Right hindlimb (tissue), 1 donor: Measurements from ENCODE around the gene TMCC2.
"Not testable (repeated sequence)": the region's sequence is repeated elsewhere in the genome, so short reads cannot be mapped to it uniquely, and the experiment has no call there.

Experiments
- DNase-seq: peaks from one replicate; pipeline ENCODE4 v3.0.0-alpha.2; 2018

TMCC2 gene

DNA sequence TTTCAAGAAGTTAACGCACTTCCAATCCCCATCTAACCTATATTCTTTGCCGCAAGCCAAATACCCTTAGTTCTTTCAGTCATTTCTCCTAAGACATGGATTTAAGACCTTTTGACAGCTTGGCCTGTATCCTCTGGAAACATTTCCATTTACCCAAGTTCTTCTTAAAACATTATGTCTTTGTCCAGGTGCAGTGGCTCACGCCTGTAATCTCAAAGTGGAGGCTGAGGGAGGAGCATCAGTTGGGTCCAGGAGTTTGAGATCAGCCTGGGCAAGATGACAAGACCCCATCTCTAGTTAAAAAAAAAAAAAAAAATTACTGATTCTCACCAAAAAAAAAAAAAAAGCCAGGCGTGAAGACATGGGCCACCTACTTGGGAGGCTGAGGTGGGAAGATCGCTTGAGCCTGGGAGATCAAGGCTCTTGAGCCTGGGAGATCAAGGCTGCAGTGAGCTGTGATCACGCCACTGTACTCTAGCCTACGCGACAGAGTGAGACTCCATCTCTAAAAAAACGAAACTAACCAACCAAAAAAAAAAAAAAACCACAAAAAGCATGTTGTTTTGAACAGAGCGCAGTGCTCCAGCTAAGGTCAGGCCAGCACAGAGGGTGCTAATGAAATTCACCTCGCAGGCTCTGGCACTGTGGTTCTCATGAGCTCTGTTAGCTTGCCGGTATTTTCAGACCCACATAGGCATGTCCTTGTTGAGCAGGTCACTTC is 57.8 kb downstream of the TMCC2 start:
- DNase-seq: no peak

DNA sequence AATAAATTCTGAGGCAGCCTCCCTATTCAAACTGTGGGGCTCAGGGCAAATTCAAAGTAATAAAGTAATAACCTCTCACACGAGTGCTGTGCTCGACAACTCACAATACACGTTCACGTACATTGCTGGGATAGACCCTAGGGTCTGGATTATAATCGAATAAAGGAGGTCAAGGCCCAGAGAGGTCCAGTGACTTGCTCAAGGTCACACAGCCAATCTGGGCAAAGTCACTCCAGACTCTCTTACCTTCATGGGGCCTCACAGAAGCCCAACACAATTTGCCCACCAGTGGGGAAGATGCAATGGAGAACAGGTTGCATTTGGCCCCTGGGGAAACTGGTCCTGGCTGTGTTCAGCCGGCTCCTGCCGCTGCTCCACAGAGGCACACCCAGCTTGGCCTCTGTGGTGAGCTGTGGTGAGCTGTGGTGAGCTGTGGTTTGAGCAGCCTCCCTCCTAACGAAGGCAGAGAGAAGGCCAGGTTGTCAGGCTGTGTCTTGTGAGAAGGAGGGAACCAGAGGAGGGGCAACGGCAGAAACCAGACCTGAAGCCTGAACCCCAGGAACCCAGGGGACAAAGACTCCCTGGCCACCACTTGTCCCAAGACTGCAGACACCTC is 58.7 kb downstream of the TMCC2 start:
- DNase-seq: no peak

DNA sequence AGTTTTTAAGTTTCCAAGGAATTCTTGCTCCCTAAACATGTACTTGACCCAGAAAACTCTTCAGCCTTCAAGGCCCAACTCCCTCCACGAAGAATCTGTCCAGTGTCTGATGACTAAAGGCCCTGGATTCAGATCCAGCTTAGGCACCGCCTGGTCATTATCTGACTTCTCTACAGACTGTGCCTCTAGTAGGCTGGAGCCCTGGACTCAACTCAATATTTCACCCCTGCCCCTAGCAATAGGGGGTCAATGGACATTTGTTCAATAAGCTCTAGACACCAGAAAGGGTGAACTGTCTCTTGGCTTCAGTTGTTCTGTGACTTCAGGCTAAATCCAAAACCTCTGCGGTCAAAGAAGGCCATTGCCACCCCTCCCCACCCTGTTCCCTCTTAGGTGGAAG is 59.3 kb downstream of the TMCC2 start:
- DNase-seq: no peak

DNA sequence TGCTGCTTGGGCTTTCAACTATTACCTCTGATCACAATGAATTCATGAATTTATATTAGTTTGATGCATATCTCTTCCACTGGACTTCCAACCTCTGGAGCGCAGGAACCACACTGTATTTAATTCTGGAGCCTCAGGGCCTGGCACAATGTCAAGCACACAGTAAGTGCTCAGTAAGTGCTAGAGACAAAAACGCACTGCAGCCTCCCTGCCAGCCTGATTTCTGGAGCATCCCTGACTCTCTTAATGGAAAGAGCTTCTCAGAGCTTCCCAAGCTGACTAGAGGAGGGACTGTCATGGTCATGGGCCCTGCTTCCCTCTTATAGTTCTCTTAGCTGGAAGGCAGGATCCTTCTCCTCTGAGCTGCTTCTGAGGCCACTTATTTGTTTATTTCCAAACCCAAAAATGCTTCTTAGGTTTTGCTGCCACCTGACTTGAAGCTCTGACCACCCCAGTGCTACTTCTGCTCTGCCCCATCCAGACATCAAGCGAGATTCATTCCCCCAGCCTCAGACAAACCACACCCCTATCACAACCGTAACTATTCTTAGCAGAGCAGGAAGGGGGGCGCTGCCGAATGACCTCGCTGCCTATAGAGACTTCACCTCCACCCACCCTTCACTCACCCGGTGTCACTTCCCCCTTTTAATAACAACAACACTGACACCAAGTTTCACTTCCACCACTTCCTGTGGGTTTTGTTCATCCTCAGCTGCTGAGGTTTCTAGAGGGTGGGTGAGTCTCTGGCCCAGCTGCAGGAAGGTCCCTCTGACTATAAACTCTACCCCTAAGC is 60.2 kb downstream of the TMCC2 start:
- no peak for DNase-seq

DNA sequence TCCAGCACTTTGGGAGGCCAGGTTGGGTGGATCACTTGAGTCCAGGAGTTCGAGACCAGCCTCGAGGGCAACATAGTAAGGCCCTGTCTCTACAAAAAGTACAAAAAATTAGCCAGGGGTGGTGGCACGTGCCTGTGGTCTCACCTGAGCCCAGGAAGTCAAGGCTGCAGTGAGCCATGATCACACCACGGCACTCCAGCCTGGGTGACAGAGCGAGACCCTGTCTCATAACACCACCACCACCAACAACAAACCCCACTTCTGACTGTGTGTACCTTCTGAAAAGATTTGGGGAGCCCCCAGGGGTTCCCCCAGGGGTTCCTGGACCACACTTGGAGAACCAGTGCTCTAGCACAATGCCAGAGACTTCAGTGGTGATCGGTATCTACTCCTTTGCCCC is 63.9 kb downstream of the TMCC2 start:
- DNase-seq: no peak

DNA sequence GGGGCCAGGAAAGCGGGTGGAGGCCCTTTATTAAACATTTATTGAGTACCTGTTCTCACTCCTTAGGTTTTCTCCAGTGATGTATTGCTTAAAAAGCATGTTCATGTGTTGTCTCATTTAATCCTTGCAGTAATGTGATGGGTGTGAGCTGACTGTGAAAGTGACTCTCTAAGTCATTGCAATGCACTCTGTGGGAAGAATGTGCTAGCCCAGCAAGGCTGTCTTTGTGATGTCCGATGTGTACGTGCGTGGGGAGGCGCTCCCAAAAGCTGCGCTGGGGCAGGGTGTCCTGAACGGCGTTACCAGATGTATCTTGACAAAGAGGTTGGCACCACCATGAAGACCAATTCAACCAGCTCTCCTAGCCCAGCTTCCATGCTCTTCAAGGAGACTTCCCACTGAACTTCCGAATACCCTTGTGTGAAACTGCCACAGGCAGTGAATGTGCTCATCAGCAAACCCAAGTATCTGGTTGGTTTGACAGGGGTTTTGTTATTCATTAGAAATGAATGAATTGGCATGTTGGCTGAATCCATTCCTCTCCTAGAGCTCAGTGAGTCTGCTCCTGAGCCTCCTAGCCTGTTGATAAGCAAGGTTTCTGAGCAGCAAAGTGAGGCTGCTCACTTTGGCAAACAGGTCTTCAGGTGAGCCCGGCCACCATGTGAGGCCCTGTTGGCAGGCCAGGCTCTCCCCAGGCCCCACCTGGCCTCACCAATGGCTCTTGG is 65.8 kb downstream of the TMCC2 start:
- no peak for DNase-seq

DNA sequence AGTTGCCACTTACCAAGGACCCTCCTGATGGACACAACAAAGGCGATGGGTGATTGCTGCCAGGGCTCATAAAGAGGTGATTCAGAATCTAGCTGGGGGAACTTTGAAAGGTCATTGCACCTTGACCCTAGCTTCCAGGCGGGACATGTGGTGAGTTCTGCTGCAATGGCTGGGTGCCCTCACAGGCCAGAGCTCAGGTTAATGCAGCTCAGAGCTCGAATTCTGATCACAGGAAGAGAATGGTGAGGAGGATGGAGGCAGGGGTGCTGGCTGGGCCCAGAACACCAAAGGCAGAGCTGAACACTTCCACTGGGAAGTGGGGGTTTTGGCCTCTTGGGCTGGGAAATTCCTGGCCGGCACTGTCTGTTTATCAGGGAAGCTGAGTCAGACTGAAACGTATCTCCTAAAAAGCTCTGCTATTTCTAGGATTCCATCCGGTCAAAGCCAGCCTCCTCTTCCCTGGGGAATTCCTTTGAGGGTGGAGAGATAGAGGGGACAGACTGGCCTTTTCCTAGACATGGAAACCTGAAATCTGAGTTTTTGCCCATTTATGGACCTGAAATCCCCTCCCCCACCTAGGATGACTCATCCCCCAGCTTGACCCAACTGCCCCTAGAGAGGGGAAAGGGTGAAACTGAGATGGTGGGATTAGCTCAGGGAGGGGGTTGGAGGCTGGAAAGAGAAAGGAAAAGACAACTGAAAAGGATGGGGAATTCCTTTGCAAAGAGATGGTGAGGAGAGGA is 66.6 kb downstream of the TMCC2 start:
- peak; percentile 48 for DNase-seq

DNA sequence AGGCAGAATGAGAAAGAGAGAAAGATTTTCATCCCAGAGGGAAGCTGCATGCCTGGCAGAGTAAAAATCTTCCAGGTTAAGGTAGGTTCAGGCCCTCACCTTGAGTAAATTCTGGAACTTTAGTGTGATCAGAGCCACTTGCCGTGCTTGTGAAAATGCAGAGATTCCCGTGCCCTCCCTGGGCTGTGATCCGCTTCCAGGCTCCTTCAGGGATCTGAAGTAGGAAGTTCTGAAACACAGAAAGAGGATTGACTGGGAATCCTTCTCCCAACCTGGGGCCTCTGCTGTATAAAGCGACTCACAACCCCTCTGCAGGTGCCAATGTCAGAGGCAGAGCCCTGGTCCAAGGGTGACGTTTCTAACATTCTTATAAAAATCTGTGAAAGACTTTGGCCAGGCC is 67.2 kb downstream of the TMCC2 start:
- no peak for DNase-seq

DNA sequence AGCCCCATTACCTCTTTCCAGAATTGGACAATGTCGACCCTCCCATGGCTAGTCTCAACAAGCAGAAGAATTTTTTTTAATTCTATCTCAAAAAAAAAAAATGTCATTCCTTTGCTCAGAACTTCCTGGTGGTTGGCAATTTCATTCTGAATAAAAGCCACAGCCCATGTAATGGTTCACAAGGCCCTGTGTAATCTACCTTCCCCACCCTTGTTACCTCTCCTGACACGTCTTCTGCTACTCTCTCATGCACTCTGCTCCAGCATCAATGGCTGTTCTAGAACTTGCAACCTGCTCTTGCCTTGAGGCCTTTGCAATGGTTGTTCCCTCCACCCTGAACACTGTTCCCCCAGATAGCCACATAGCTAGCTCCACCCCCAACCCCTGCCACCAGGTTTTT is 68.4 kb downstream of the TMCC2 start:
- no peak for DNase-seq

DNA sequence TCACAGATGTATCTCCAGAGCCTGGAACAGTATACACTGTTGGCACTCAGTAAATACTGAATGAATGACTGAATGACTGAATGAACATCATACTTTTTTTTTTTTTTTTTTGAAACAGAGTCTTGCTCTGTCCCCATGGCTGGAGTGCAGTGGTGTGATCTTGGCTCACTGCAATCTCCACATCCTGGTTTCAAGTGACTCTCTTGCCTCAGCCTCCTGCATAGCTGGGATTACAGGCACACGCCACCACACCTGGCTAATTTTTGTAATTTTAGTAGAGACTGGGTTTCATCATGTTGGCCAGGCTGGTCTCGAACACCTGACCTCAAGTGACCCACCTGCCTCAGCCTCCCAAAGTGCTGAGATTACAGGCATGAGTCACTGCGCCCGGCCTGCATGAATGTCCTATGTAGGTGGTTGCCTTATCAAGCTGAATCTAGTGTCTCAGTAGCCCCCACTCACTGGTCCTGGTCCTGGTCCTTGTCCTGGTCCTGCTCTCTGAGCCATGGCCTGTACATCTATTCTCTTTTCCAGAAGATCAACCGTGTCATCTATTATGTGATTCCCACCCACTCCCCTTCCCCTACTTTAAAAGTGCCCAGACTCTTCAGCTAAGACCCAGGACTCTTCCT is 69.9 kb downstream of the TMCC2 start:
- DNase-seq: not testable (repeated sequence)

DNA sequence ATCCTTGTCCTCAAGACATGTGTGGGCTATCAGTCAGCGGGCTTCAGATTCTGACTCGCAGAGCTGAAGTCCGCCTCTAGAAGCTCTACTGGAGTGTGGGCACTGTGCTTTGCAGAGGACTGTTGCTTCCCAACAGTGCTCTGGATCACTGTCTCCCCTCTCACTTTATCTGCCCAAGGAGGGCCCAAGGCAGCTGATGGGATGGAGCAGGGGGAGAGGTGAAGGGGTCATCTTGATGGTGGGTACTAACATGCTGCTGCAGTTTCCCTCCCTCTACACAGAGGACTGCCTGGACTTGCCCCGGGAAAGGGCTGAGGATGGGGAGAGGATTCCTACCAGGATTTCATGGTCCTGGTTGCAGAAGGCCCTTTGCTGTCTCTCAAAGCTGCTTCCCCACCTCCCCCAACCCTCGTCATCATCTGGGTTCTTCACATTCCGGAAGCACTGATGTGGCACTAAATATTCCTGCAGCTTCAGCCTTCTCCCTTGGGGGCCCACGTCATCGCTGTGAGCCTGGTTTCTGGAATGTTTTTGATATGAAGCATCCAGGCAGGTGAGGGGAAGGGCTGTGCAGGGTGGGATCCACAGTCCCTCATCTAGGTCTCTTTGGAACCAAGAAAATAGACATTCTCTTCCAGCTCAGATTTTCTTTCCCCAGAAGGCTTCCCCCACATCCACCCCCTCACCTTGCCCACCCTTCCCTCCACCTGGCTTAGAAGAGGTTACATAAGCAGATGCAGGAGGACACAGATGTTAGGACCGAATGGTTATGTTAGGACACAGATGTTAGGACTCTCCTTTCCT is 70.6 kb downstream of the TMCC2 start:
- DNase-seq: no peak

DNA sequence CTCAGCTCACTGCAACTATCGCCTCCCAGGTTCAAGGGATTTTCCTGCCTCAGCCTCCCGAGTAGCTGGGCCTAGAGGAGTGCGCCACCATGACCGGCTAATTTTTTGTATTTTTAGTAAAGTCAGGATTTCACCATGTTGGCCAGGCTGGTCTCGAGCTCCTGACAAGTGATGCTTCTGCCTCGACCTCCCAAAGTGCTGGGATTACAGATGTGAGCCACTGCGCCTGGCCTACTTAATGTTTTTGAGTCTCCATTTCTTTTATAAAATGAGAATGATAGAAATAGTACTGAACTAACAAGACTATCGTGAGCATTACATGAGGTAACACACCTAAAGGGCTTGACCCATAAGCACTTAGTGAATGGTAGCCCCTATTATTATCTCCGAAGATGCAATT is 72.4 kb downstream of the TMCC2 start:
- DNase-seq: no peak

DNA sequence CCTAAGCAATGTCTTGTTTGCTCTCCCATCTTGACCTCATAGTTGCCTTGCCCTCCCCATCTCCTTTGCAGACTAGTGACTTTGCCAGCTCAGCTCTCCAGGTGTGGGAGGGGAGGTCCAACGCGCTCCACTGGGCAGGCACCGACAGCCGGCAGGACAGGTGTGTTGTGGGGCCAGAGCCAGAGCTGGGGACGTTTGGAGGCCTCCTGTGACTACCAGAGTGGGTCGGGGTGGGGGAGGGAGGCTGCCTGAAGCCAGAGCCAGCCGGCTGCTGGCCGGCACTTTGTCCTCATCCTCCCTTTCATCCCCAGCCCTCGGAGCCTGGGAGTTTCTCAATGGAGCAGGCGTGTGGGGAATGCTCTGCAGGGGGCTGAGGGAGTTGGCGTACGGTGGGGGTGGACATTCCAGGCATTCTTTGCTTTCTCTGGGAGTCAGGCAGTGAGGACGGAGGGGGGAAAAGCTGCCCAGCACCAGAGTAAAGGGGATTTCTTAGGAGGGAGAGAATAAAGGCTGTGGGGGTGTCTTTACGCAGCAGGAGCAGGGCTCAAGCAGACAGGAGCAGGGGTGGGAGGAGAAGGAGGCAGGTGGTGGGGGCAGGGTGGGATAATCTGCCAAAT is 73.6 kb downstream of the TMCC2 start:
- peak; percentile 62 for DNase-seq

DNA sequence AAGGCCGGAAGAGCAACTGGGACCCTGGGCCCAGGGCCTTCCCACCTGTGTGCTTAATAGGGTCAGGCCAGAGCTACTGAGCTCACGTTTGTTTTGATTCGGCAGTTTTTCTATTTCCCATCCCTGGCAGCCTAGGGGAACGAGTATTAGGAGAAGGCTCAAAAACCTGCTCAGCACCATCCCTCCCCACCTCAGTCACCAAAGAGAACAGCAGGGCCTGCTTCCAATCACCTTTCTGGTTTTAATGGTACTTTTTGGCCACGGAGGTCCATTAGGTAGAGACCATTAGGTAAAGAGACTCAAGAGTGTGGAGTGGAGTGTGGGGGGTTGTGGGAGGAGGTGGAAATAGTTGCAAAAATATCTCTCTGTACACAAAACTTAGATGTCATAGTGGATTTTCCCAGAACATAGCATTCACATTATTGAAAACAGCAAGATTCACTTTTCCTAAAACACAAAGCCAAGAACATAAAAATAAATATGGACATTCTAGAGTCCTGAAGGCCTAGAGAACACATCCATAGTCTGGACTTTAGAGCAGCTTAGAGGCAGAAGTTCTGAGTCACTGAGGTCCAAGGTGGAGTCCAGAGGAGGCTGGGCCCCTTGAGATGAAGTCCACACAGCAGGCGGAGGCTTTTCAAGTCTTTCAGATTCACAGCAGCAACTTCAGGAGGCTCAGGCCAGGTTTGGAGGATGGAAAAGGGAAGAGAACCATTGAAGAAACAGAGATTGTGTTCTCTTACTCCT is 74.3 kb downstream of the TMCC2 start:
- no peak for DNase-seq

DNA sequence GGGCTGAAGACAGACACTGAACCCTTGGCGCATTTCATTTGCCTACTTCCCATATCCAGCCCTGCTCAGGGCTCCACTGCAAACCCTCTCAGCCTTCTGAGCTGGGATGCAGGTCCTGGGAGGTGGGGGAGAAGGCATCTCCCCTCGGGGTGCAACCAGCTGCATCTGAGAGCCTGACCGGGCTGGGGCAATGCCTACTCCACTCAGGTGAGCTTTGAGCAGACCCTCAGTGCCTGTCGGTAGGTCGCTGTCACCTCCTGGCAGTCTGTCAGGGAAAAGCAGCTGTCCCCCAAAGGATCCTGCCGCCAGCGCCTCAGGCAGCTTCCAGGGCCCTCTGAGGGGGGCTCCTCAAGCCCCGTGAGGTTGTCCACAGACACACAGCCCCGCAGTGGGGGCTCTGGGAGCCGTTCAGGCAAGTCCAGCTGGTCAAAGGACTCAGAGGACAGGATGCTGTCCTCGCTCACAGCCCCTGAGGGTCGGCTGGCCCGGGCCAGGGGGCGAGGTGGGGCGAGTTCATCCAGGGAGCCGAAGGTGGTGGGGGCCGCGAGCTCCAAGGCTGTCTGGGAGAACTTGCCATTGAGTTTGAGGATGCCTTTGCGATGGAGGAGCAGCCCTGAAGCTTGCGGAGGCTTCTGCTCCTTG is 75.6 kb downstream of the TMCC2 start:
- DNase-seq: no peak

DNA sequence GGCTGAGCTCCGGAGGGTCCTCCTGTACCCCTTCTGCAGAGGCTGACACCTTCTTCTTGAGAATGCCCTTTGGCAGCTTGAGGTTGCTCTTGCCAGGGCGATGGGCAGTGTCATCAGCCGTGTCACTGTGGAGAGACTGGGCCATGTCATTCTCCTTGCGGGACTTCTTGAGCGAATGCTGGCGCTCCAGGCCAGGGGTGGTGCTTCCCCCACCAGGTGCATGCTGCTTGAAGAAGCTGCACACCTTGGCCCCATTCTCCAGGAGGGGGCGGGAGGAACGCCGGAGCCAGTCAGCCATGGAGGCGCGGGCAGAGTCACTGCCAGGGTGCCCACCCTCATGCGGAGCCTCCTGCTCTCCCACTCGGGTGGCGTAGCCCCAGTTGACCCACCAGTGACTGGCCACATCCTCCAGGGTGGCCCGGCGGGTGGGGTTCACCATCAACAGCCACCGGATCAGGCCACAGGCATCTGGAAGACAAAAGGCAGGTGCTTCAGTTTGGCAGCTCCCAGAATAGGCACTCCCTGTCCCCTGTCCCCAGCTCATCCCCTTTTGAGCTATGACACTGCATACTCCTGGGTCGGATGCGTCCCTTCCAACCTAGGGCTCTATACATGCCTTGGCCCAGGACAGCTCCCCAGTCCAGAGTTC is 76.4 kb downstream of the TMCC2 start:
- no peak for DNase-seq

DNA sequence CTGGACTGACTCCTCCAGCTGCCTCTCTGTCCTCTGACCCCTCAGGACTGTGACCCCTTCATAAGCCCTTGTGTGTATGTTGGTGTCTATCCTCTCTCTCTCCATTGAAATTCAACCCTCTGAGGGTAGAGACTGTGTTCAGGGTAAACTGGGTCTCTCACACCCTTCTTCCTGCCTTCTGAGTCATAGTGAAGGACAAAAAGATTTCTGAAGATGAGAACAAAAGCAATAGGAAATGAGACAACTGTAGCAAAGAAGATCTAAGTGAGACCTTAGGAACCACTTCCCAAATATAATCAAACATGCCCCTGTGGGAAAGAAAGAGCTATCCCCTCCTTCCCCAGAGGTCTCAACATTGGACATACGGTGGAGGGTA is 76.9 kb downstream of the TMCC2 start:
- no peak for DNase-seq

DNA sequence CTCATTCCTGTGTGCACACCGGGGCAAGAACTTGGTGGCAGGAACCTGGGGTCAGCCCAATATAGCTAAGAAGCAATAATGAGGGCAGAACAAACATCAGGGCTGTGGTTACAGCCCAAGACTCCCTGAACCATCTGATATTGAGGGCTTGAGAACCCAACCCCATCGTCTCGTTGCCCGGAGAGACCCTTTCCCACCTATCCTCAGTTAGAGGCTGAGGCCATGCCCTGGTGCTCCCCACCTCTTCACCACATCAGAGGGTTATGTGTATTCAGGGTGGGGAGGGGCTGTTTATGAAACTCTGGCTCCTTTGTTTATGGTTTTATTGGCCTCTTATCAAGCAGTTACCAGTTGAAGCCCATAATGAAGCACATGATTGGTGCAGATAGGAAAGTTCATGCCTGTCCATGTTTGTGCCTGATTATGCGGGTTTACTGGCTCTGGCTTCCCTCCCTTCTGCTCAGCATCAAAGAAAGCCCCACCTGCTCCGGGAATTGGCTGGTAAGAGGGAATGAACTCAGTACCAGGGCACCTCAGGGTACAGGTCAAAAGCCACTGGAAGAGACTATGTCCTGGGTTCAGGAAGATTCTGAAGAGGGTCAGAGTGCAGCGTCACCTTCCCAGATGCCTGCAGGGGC is 79.3 kb downstream of the TMCC2 start:
- no peak for DNase-seq

DNA sequence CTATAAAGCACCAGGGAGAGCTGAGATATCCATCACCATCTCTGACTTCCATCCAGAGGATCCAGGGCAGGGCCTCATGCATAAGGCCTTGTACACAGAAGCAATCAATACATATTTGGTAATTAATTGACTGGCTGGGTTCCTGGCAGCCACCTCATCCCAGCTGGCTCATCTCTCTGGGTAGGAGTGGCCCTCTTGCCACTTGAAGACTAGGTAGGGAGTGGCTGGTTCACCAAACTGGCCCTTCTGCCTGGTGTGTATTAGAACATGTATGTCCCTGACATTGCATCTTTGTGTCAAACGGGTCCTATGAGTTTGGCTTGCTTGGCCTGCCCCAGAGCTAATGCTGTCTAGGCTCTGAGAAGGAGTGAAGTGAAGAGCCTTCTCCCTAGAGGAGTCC is 82.0 kb downstream of the TMCC2 start:
- no peak for DNase-seq
